ENCODE data around the gene NOP10. TPM values are rescaled to one million over a fixed set of nuclear protein-coding genes. Genes with fewer than 3 reads are reported as not detected.
"Not testable (repeated sequence)": the region's sequence is repeated elsewhere in the genome, so short reads cannot be mapped to it uniquely, and the experiment has no call there.

The NOP10 gene
- total RNA-seq (ENCODE audit: unreplicated experiment) = 191 TPM
- long read RNA-seq, transcript NOP10-201 (2 exons, 554 nt) = major isoform, 175 of 176 reads
- long read RNA-seq, partial matches to known transcripts = 0 of 176 reads
- long read RNA-seq, other reads (novel, unspliced or antisense) = 0 of 176 reads

- peak; percentile 95 for DNase-seq (ENCODE audit: low spot score)
- no peaks in the 10 kb centered on the region for H3K9me3 Mint-ChIP-seq (ENCODE audit: unreplicated experiment)
- peaks cover 9% of the 10 kb centered on the region for H3K4me1 Mint-ChIP-seq (ENCODE audit: unreplicated experiment)
- peak within 1 kb of the TSS; percentile 80 for H3K27ac Mint-ChIP-seq (ENCODE audit: unreplicated experiment)
- peaks cover 6% of the 10 kb centered on the region for H3K27me3 Mint-ChIP-seq (ENCODE audit: unreplicated experiment)
- peak; percentile 98 for TF ChIP-seq CTCF (IDR thresholded peaks at IDR 0.05; ENCODE audit: unreplicated experiment)
- H3K4me3 Mint-ChIP-seq (ENCODE audit: unreplicated experiment) = peak within 1 kb of the TSS; percentile 93
- H3K36me3 Mint-ChIP-seq (ENCODE audit: low read depth, unreplicated experiment) = peaks cover 15% of the 10 kb centered on the region
Observed at GRCh38 chr15:34342737-34343575, at the start of gene NOP10, which contains the start of gene NUTM1. Gene NOP10 (minus strand): TSS chr15:34343136. CDS start chr15:34343073, 63 bp downstream. Gene NUTM1 (plus strand): TSS chr15:34343315. CDS start chr15:34343697, 382 bp downstream.

GRCh38 chr15:34389594-34390086, 46.7 kb upstream of the NOP10 start:
- not testable (repeated sequence) for DNase-seq (ENCODE audit: low spot score); H3K27ac Mint-ChIP-seq (ENCODE audit: unreplicated experiment); H3K9me3 Mint-ChIP-seq (ENCODE audit: unreplicated experiment); H3K4me1 Mint-ChIP-seq (ENCODE audit: unreplicated experiment); H3K27me3 Mint-ChIP-seq (ENCODE audit: unreplicated experiment); H3K4me3 Mint-ChIP-seq (ENCODE audit: unreplicated experiment); H3K36me3 Mint-ChIP-seq (ENCODE audit: low read depth, unreplicated experiment)

GRCh38 chr15:34381829-34382521, 39.0 kb upstream of the NOP10 start:
- not testable (repeated sequence) for H3K9me3 Mint-ChIP-seq (ENCODE audit: unreplicated experiment); H3K36me3 Mint-ChIP-seq (ENCODE audit: low read depth, unreplicated experiment); H3K27ac Mint-ChIP-seq (ENCODE audit: unreplicated experiment); DNase-seq (ENCODE audit: low spot score); H3K27me3 Mint-ChIP-seq (ENCODE audit: unreplicated experiment); H3K4me3 Mint-ChIP-seq (ENCODE audit: unreplicated experiment); H3K4me1 Mint-ChIP-seq (ENCODE audit: unreplicated experiment)

GRCh38 chr15:34380491-34380890, 37.6 kb upstream of the NOP10 start:
- not testable (repeated sequence) for DNase-seq (ENCODE audit: low spot score); H3K4me1 Mint-ChIP-seq (ENCODE audit: unreplicated experiment); H3K36me3 Mint-ChIP-seq (ENCODE audit: low read depth, unreplicated experiment); H3K27ac Mint-ChIP-seq (ENCODE audit: unreplicated experiment); H3K9me3 Mint-ChIP-seq (ENCODE audit: unreplicated experiment); H3K27me3 Mint-ChIP-seq (ENCODE audit: unreplicated experiment); H3K4me3 Mint-ChIP-seq (ENCODE audit: unreplicated experiment)

GRCh38 chr15:34376856-34377255, 33.9 kb upstream of the NOP10 start:
- no peak for TF ChIP-seq CTCF (IDR thresholded peaks at IDR 0.05; ENCODE audit: unreplicated experiment)
- Mint-ChIP-seq H3K27me3 (ENCODE audit: unreplicated experiment) (no peaks in the 10 kb centered on the region), H3K4me3 (ENCODE audit: unreplicated experiment) (no peak overlapping the region), H3K9me3 (ENCODE audit: unreplicated experiment) (no peaks in the 10 kb centered on the region), H3K36me3 (ENCODE audit: low read depth, unreplicated experiment) (peaks cover 5% of the 10 kb centered on the region), H3K27ac (ENCODE audit: unreplicated experiment) (no peak overlapping the region), H3K4me1 (ENCODE audit: unreplicated experiment) (no peaks in the 10 kb centered on the region)
- DNase-seq (ENCODE audit: low spot score) = no peak

- not testable (repeated sequence) for H3K4me3 Mint-ChIP-seq (ENCODE audit: unreplicated experiment); H3K9me3 Mint-ChIP-seq (ENCODE audit: unreplicated experiment); H3K27me3 Mint-ChIP-seq (ENCODE audit: unreplicated experiment); H3K27ac Mint-ChIP-seq (ENCODE audit: unreplicated experiment); DNase-seq (ENCODE audit: low spot score); H3K4me1 Mint-ChIP-seq (ENCODE audit: unreplicated experiment); H3K36me3 Mint-ChIP-seq (ENCODE audit: low read depth, unreplicated experiment)
Observed at GRCh38 chr15:34375541-34375940, 32.6 kb upstream of the NOP10 start.
